GM19452 (cell line): ENCODE results near the gene AADAT.
A peak's percentile ranks its signal among the peaks of the same experiment; 100 is the strongest.
"Not testable (repeated sequence)": the region's sequence is repeated elsewhere in the genome, so short reads cannot be mapped to it uniquely, and the experiment has no call there.

Experiments used
- ATAC-seq: cut with Tn5 transposase; IDR thresholded peaks from one replicate; pipeline ENCODE4 v1.9.1; 2021; ENCODE audit not compliant: unreplicated experiment

The AADAT gene

GRCh38 chr4:170089668-170090351 lies at the start of gene AADAT:
Gene AADAT (minus strand): TSS chr4:170089956. CDS start chr4:170089690, 266 bp downstream.
- peak; percentile 83 for ATAC-seq

GRCh38 chr4:170138580-170139194 lies 48.9 kb upstream of the AADAT start:
- ATAC-seq: peak; percentile 97

- no peak for ATAC-seq
These were observed 48.2 kb upstream of the AADAT start for GRCh38 chr4:170137927-170138326.

- no peak for ATAC-seq
These were observed 47.7 kb upstream of the AADAT start for GRCh38 chr4:170137466-170137865.

- ATAC-seq: no peak
These were observed 45.1 kb upstream of the AADAT start for GRCh38 chr4:170134821-170135220.

- ATAC-seq: no peak
These were observed 38.6 kb upstream of the AADAT start for GRCh38 chr4:170128219-170128804.

GRCh38 chr4:170127758-170128157 lies 38.0 kb upstream of the AADAT start:
- ATAC-seq: no peak

GRCh38 chr4:170124406-170124805 lies 34.6 kb upstream of the AADAT start:
- ATAC-seq: no peak

GRCh38 chr4:170122252-170122651 lies 32.5 kb upstream of the AADAT start:
- no peak for ATAC-seq

- no peak for ATAC-seq
These were observed 24.9 kb upstream of the AADAT start for GRCh38 chr4:170114636-170115035.

- not testable (repeated sequence) for ATAC-seq
These were observed 24.4 kb upstream of the AADAT start for GRCh38 chr4:170114183-170114582.

- no peak for ATAC-seq
These were observed 21.8 kb upstream of the AADAT start for GRCh38 chr4:170111546-170111945.

GRCh38 chr4:170111085-170111484 lies 21.3 kb upstream of the AADAT start:
- ATAC-seq: no peak

GRCh38 chr4:170110285-170110672 lies 20.5 kb upstream of the AADAT start:
- no peak for ATAC-seq

- no peak for ATAC-seq
These were observed 20.0 kb upstream of the AADAT start for GRCh38 chr4:170109586-170110284.

GRCh38 chr4:170106900-170107299 lies 17.1 kb upstream of the AADAT start:
- ATAC-seq: no peak

GRCh38 chr4:170102426-170102825 lies 12.7 kb upstream of the AADAT start:
- no peak for ATAC-seq

GRCh38 chr4:170098171-170098570 lies 8.4 kb upstream of the AADAT start:
- not testable (repeated sequence) for ATAC-seq

GRCh38 chr4:170097681-170098080 lies 7.9 kb upstream of the AADAT start:
- ATAC-seq: no peak

- ATAC-seq: no peak
These were observed 4.3 kb upstream of the AADAT start for GRCh38 chr4:170093973-170094535.

- no peak for ATAC-seq
These were observed 1.4 kb upstream of the AADAT start for GRCh38 chr4:170091069-170091696.
